ENCODE data around the gene KMT2C. TPM values are rescaled to one million over a fixed set of nuclear protein-coding genes. Genes with fewer than 3 reads are reported as not detected.
"Not testable (repeated sequence)": the region's sequence is repeated elsewhere in the genome, so short reads cannot be mapped to it uniquely, and the experiment has no call there.

KMT2C gene
- total RNA-seq, 1 donor from 2014 or later, result 66.3 TPM

DNA sequence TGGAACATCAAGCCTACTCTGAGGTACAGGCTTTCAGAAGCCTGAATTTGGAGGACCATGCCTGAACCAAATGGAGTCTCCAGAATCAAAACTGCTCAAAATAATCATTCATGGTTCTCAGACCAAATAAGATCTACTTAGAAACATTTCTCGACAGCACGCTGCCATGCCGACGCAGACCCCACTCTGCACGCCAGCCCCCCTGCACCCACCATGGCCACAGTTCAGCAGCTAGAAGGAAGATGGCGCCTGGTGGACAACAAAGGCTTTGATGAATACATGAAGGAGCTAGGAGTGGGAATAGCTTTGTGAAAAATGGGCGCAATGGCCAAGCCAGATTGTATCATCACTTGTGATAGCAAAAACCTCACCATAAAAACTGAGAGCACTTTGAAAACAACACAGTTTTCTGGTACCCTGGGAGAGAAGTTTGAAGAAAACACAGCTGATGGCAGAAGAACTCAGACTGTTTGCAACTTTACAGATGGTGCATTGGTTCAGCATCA lies 6.6 kb upstream of the KMT2C start:
- intact Hi-C loops (cut with micrococcal nuclease), result no loop called here

DNA sequence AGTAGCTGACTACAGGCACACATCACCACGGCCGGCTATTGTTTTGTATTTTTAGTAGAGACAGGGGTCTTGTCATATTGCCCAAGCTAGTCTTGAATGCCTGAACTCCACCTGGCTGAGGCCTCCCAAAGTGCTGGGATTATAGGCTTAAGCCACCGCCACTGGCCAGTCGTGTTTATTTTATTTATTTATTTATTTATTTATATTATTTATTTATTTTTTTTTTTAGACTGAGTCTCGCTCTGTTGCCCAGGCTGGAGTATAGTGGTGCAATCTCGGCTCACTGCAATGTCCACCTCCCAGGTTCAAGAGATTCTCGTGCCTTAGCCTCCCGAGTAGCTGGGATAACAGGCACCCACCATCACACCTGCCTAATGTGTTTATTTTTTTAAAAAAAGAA lies 6.0 kb upstream of the KMT2C start:
- intact Hi-C loops (cut with micrococcal nuclease), result not testable (repeated sequence)

- intact Hi-C loops (cut with micrococcal nuclease), result not testable (repeated sequence)
These were observed 5.4 kb upstream of the KMT2C start for GRCh38 chr7:152441168-152441567.

GRCh38 chr7:152438017-152438416 lies 2.2 kb upstream of the KMT2C start:
- intact Hi-C loops (cut with micrococcal nuclease), result loop anchor here (5.0 kb wide), 2 partner anchors 561 to 1096 kb away; partner anchors contain the start of genes NUB1 and PRKAG2

- intact Hi-C loops (cut with micrococcal nuclease), result loop anchor here (1.0 to 5.0 kb wide), 4 partner anchors 26 to 1095 kb away; partner anchors contain the start of genes NUB1, PRKAG2 and XRCC2
These were observed 1.2 kb upstream of the KMT2C start for GRCh38 chr7:152436931-152437575.

GRCh38 chr7:152436111-152436930 lies 518 bp upstream of the KMT2C start:
- intact Hi-C loops (cut with micrococcal nuclease), result loop anchor here (1.0 to 5.0 kb wide), 4 partner anchors 27 to 1094 kb away; partner anchors contain the start of genes NUB1, PRKAG2 and XRCC2

- intact Hi-C loops (cut with micrococcal nuclease), result loop anchor here (2.0 to 5.0 kb wide), 4 partner anchors 98 to 1092 kb away; partner anchors contain the start of genes ACTR3B, NUB1 and PRKAG2
These were observed 1.1 kb downstream of the KMT2C start for GRCh38 chr7:152434511-152435383.

DNA sequence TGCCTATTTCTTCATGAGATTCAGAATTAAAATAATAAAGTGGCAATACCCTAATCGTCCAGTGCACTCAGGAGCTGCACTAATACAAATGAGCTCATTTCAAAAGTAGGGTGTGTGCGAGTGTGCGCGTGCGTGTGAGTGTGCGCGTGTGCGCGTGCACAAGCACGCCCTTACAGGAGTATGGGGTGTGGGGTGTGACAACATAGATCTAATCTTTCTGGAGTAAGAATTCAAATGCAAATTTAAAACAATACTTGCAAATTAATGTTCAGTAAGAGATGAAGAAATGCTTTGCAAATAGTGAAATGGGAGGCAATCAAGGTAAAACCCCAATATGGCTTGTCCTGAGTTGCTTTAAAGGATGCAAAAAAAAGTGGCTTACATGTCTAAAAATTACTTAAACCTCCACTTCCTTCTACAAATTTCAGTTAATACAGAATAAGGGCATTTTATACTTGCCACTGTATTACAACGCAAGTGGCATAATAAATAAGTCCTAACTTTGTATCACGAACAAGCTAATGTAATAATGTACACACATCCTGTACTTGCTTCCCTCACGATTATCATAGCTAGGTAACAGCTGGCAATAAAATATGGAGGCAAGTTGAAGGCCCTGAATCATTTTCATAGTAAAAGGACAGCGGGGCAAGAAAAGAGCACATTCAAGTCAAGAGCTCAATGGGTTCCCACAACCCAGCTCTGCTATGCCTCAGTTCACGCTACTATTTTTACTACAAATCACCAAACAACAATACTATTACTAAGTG lies 1.9 kb downstream of the KMT2C start:
- intact Hi-C loops (cut with micrococcal nuclease), result loop anchor here (2.0 kb wide), 2 partner anchors 97 to 325 kb away; partner anchors contain the start of gene ACTR3B

GRCh38 chr7:152432735-152433134 lies 3.1 kb downstream of the KMT2C start:
- intact Hi-C loops (cut with micrococcal nuclease), result not testable (repeated sequence)

DNA sequence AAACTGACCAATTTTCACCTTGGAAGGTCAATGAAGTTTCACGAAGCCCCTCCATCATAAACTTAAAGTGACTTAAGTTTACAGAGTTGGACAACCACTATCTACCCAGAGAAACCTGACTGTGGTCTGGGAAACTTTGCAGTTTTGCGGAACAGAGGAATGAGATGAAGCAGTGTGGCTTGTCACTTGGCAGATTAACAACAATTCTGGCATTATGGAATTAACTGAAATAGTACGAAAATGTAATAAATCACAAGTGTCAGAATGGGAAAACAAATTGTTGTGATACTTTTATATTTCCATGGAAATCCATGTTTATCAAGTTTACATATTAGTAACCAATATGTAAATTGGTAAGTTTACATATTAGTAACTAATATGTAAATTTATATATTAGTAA lies 4.9 kb downstream of the KMT2C start:
- intact Hi-C loops (cut with micrococcal nuclease), result no loop called here

GRCh38 chr7:152430118-152430517 lies 5.7 kb downstream of the KMT2C start:
- intact Hi-C loops (cut with micrococcal nuclease), result not testable (repeated sequence)

- intact Hi-C loops (cut with micrococcal nuclease), result no loop called here
These were observed 11.3 kb downstream of the KMT2C start for GRCh38 chr7:152424348-152425108.

- intact Hi-C loops (cut with micrococcal nuclease), result no loop called here
These were observed 11.8 kb downstream of the KMT2C start for GRCh38 chr7:152423991-152424347.

- intact Hi-C loops (cut with micrococcal nuclease), result not testable (repeated sequence)
These were observed 12.6 kb downstream of the KMT2C start for GRCh38 chr7:152423171-152423570.

DNA sequence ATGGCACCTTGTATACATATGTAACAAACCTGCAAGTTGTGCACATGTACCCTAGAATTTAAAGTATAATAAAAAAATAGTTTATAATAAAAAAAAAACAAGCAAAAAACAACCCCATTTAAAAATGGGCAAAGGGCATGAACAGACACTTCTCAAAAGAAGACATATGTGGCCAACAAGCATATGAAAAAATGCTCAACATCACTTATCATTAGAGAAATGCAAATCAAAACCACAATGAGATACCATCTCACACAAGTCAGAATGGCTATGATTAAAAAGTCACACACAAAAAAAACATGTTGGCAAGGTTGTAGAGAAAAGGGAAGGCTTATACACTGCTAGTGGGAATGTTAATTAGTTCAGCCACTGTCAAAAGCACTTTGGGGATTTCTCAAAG lies 14.9 kb downstream of the KMT2C start:
- intact Hi-C loops (cut with micrococcal nuclease), result not testable (repeated sequence)

DNA sequence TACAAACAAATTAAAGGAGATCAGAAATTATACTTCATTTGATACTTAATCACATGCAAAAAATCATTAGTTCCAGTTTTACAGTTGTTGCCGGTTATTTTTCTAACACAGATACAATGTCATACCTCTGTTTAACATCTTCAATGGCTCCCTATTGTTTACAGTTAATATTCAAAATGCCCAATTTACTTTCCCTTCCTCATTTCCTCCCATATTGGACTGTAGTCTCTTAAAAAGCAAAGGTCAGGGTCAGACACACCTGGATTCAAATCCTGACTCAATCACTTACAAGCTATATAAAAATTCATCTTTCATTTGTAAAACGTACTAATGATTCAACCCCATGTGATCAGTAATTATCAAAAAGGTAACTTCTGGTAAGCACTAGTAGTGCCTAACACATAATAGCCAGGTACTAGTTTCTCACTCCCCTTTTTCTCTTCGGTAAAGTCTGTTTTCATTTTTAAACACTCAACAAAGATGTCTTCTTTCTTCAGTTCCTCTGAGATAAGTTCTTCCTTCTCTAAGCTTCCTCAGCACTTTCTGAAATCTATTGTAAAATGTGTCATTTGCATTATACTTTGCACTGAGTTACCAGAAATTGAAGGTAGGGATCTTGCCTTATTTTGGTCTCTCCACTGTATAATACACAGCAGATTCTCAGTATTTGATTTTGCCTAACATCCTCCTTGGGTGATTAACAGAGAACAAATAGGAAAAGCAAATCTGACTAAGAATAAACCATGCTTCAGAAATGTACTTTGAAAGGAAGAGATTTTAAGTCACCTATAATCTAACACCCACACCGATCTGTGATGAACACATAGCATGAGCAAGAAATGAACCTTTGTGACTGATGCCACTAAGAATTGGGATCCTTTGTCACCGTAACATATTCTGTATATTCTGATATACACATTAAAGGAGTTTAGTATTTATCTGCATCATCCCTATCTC lies 16.1 kb downstream of the KMT2C start:
- intact Hi-C loops (cut with micrococcal nuclease), result no loop called here

DNA sequence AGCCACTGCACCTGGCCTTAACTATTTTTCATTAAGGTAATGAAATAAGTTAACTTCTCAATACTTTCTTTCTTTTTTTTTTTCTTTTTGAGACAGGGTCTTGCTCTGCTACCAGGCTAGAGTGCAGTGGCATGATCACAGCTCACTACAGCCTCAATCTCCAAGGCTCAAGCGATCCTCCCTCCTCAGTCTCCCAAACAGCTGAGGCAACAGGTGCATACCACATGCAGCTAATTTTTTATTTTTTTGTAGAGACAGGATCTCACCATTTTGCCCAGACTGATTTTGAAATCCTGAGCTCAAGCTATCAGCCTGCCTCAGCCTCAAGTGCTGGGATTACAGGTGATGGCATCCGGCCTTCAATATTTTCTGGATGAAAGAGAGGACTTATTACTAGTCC lies 21.0 kb downstream of the KMT2C start:
- intact Hi-C loops (cut with micrococcal nuclease), result no loop called here

DNA sequence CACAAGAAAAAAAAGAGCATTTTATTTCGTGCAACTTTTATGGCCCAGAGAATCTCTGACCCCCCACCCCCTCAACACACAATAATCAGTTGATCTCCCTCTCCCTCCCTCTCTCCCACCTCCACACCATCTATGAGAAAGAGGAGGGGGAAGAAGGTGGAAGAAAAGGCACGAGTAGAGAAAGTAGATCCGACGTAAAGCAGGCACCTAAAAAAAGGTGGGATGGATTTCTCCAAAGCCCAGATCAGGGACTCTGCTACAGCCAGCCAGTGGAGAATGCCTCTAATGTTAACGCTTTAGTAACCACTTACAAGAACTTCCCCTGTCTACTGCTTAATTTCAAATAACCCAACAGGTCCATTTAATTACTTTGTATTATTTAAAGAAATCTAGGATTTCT lies 24.4 kb downstream of the KMT2C start:
- intact Hi-C loops (cut with micrococcal nuclease), result no loop called here

GRCh38 chr7:152406491-152406890 lies 29.3 kb downstream of the KMT2C start:
- intact Hi-C loops (cut with micrococcal nuclease), result no loop called here

All from T-helper 2 cell treated with Interferon-gamma antibody and Interleukin-4, amounts not matched to agents 100 ng/mL and 5 ng/mL, for 36 hours (primary cell).